Memory B cell (primary cell): ENCODE data around the gene BCAP31.

Source experiments
- ATAC-seq: fragments of 150-1000 bp; cut with Tn5 transposase; 2 replicates; pipeline ENCODE4 v1.10.0; 2021; ENCODE audit warnings: low read depth, mild to moderate bottlenecking, moderate library complexity
- DNase-seq, 2 donors: peaks; one replicate each; pipeline ENCODE4 v3.0.0; 2022; ENCODE audit warnings: low spot score in 2 of 2
- H3K27ac Mint-ChIP-seq: one replicate; pipeline ENCODE4 v1.8.0; 2022; ENCODE audit warnings: mild to moderate bottlenecking, moderate library complexity, mixed read lengths
- H3K27me3 Mint-ChIP-seq: one replicate; pipeline ENCODE4 v1.8.0; 2022; ENCODE audit warnings: mixed read lengths
- H3K36me3 Mint-ChIP-seq: one replicate; pipeline ENCODE4 v1.8.0; 2022; ENCODE audit warnings: mild to moderate bottlenecking, mixed read lengths
- H3K4me1 Mint-ChIP-seq: one replicate; pipeline ENCODE4 v1.8.0; 2022; ENCODE audit warnings: mixed read lengths
- H3K4me3 Mint-ChIP-seq: one replicate; pipeline ENCODE4 v1.8.0; 2022; ENCODE audit warnings: mild to moderate bottlenecking, moderate library complexity, mixed read lengths
- H3K9me3 Mint-ChIP-seq: one replicate; pipeline ENCODE4 v1.8.0; 2022; ENCODE audit warnings: mixed read lengths

BCAP31 gene

DNA sequence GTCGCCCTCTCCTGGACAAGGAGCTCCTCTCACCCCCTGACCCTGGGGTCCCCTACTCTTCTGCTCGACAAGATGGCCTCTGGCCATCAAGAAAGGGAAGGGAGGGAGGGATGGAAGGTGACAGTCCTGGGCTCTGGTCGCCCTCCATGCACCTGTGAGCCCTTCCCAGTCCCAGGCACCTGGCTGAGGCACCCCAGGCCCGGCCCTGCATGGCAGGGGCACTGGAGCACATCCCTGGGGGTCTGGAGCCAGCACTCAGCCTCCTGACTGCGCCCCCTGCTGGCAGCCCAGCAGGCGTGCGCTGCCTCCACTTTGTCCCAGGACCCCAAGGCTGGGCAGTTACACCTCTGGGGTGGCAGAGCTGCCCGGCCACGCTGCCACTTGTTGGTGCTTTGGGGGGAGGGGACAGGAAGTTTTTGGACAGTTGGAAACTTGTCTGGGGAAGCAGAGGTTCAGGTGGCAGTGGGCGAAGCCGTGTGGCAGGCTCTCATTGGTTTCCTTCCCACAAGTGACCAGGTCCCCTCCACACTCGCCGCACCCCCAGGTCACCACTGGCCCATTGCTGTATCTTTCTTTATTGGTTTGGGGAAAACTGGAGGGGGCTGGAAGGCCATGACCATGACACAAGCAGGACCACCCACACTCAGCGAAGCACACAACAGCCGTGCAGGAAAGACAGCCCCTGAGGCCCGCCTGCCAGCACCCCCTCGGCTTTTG, 54.9 kb downstream of the BCAP31 start:
- H3K36me3 Mint-ChIP-seq: peaks cover 1% of the 10 kb centered on the region
- peaks cover 18% of the 10 kb centered on the region for H3K27me3 Mint-ChIP-seq
- DNase-seq (no peak), ATAC-seq (peak; percentile 52)
- peaks cover 15% of the 10 kb centered on the region for H3K4me1 Mint-ChIP-seq
- H3K27ac Mint-ChIP-seq: no peak overlapping the region
- no peaks in the 10 kb centered on the region for H3K9me3 Mint-ChIP-seq
- no peak overlapping the region for H3K4me3 Mint-ChIP-seq

DNA sequence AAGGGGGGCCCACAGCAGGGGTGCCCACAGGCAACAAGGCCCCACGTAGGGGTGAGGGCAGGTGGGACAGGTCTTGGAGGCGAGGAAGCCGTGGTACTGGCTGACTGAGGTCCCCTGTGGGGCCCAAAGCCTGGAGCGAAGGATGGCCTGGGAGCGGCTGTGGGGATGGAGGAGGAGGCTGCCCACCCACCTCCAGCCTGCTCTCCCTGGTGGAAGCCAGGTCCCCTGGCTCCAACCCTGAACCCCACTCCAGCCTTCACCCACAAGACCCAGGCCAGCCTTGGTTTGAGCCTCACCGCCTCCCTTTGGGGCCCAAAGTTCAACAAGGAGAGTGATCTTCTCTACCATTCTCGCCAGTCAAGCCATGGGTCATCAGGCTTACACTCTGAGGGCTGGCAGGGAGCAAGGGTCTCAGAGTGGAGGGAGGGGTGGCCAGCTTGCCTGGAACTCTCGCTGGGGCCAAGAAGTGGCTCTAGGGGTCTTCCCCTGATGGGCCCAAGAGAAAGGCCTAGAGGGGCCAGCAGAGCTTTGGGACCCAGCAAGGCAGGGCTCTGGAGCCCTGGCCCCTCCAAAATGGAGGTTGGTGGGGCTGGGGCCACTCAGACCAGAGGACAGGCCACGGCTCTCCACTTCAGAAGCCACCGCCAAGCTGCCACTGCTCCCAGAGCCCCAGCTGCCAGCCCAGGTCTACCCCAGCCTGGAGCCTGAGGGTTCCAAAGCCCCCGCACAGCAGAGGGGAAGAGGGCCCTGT, 55.6 kb downstream of the BCAP31 start:
- H3K4me1 Mint-ChIP-seq: peaks cover 12% of the 10 kb centered on the region
- H3K4me3 Mint-ChIP-seq: no peak overlapping the region
- H3K36me3 Mint-ChIP-seq: peaks cover 1% of the 10 kb centered on the region
- H3K27ac Mint-ChIP-seq: no peak overlapping the region
- H3K9me3 Mint-ChIP-seq: no peaks in the 10 kb centered on the region
- ATAC-seq: no peak
- DNase-seq: no peak
- H3K27me3 Mint-ChIP-seq: peaks cover 14% of the 10 kb centered on the region

DNA sequence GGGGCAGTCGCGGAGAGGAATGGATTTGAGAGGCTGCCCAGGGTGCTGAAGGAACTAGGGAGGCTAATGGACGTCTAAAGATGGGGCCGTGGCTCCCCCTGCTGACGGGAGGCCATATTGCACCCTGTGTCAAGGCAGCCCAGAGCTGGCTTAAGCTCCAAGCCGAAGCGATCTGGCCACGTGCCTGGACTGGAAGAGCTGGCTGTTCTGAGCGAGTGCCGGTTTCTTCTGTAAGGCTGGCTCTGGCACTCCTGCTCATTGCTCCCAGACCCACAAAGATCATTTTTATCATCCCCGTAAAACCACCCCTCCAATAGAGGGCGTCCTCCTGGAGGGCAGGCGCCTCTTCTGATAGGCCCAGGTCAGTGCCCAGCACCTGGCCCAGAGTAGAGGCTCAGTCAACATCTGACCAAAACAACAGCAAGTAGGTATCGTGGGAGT, 56.2 kb downstream of the BCAP31 start:
- no peaks in the 10 kb centered on the region for H3K9me3 Mint-ChIP-seq
- DNase-seq: peak; percentile 67 to 72
- H3K4me1 Mint-ChIP-seq: peaks cover 12% of the 10 kb centered on the region
- peaks cover 12% of the 10 kb centered on the region for H3K27me3 Mint-ChIP-seq
- H3K27ac Mint-ChIP-seq: peak overlapping the region; percentile 28
- peak; percentile 87 for ATAC-seq
- H3K4me3 Mint-ChIP-seq: peak overlapping the region; percentile 81
- H3K36me3 Mint-ChIP-seq: no peaks in the 10 kb centered on the region

DNA sequence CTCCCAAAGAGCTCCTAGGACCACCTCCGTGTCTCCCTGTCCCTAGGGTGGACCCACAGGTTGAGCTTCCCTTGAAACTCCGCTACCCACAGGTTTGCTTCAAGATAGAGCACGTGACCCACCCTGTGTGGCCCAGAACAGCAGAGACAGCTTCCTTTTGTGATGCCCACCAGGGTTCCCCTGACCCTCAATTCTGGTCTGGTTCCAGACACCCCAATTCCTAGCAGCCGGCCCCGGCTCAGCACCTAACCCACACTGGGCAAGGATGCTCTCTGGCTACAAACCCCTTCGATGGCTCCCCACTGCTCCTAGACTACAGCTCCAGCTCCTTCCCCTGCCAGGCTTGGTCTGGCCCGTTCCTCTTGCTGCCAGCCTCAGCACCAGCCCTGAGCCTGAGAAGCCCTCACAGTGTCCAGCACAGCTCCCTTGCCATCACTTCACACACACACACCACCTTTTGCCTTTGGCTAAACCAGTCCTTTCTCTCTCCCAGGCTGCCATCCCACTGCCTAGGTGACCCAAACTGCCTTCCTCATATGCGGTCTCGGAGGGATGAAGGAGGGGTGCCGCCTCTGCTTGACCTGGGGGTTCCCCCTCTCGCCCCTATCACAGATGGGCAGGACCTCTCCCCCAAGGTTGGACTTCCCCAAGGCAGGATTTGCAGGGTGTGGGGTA, 56.8 kb downstream of the BCAP31 start:
- Mint-ChIP-seq H3K9me3 (no peaks in the 10 kb centered on the region), H3K36me3 (no peaks in the 10 kb centered on the region), H3K27me3 (peaks cover 10% of the 10 kb centered on the region), H3K4me1 (peaks cover 10% of the 10 kb centered on the region), H3K27ac (peak overlapping the region; percentile 28), H3K4me3 (peak overlapping the region; percentile 81)
- ATAC-seq: peak; percentile 8
- no peak for DNase-seq

DNA sequence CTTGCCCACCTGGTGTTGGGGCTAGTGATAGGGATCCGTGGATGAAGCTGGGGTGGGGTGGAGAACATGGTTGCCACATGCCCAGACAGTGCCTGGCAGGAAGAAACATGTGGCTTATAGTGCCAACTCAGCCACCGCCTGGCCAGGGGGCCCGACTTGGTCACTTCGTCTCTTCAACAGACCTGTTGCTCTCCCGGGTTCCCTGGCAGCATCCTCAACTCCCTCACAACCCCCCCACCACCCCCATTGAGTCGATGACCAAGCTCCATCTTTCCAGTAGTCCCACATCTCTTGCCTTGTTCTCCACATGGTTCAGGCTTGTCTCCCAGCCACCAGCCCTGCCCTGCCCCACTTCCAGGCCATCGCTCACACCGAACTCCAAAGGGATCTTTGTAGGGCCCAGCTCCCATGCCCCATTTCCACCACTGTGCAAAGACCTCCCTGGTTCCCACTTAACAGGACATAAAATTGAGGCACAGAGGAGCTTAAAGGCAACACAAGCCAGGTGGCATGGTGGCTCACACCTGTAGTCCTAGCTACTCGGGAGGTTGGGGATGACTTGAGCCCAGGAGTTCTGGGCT, 58.4 kb downstream of the BCAP31 start:
- Mint-ChIP-seq H3K36me3 (no peaks in the 10 kb centered on the region), H3K27me3 (peaks cover 10% of the 10 kb centered on the region), H3K4me3 (no peak overlapping the region), H3K4me1 (peaks cover 10% of the 10 kb centered on the region), H3K27ac (no peak overlapping the region), H3K9me3 (no peaks in the 10 kb centered on the region)
- ATAC-seq (no peak), DNase-seq (no peak)

DNA sequence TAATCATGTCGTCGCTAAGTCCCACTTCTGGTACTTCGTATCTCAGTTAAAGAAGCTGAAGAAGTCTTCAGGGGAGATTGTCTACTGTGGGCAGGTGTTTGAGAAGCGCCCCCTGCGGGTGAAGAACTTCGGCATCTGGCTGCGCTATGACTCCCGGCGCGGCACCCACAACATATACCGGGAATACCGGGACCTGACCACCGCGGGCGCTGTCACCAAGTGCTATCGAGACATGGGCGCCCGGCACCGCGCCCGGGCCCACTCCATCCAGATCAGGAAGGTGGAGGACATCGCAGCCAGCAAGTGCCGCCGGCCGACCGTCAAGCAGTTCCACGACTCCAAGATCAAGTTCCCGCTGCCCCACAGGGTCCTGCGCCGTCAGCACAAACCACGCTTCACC, 61.9 kb downstream of the BCAP31 start:
- H3K4me3 Mint-ChIP-seq: peak overlapping the region; percentile 34

DNA sequence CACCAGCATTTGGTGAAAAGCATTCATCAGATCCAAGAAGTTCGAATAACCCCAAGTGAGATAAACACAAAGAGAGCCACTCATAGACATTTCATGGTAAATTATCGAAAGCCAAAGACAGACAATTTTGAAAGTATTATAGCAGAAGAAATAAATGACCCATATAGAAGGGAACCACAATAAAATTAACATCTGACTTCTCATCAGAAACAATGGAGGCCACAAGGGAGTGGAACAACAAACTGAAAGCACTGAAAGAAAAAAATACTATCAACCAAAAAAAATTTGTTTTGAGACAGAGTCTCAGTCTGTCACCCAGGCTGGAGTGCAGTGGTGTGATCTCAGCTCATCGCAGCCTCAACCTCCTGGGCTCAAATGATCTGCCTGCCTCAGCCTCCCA, 64.9 kb downstream of the BCAP31 start:
- Mint-ChIP-seq H3K36me3 (peaks cover 1% of the 10 kb centered on the region), H3K27ac (no peak overlapping the region), H3K9me3 (no peaks in the 10 kb centered on the region), H3K27me3 (peaks cover 2% of the 10 kb centered on the region), H3K4me1 (no peaks in the 10 kb centered on the region), H3K4me3 (no peak overlapping the region)
- ATAC-seq: no peak
- no peak for DNase-seq

More for the DNA sequence above, 61.9 kb downstream of the BCAP31 start:
- Mint-ChIP-seq H3K27ac (no peak overlapping the region), H3K27me3 (peaks cover 7% of the 10 kb centered on the region), H3K9me3 (no peaks in the 10 kb centered on the region), H3K36me3 (no peaks in the 10 kb centered on the region), H3K4me1 (peaks cover 2% of the 10 kb centered on the region)
- DNase-seq (peak in 1 of 2 donors; percentile 49), ATAC-seq (no peak)

DNA sequence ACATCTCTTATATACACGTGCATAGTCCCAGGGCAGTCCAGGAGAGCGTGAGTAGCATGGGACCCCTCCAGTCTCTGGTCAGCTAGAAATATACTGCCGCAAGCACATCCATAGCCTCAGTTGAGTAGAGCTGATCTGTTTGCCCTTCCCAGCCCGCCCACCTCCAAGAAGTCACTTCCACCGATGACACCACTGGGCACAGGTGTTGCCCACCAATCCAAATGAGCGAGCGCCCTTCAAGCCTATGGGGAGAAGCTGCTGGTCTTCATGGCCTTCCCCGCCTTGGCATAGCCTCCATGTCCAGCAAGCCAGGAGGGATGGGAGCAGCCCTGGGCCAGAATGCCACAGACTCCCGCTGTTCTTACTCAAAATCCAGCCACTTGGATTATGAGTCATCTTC, 67.0 kb downstream of the BCAP31 start:
- no peak overlapping the region for H3K27ac Mint-ChIP-seq
- H3K4me3 Mint-ChIP-seq: no peak overlapping the region
- H3K36me3 Mint-ChIP-seq: peaks cover 1% of the 10 kb centered on the region
- DNase-seq (no peak), ATAC-seq (no peak)
- H3K4me1 Mint-ChIP-seq: no peaks in the 10 kb centered on the region
- H3K9me3 Mint-ChIP-seq: no peaks in the 10 kb centered on the region
- H3K27me3 Mint-ChIP-seq: no peaks in the 10 kb centered on the region

DNA sequence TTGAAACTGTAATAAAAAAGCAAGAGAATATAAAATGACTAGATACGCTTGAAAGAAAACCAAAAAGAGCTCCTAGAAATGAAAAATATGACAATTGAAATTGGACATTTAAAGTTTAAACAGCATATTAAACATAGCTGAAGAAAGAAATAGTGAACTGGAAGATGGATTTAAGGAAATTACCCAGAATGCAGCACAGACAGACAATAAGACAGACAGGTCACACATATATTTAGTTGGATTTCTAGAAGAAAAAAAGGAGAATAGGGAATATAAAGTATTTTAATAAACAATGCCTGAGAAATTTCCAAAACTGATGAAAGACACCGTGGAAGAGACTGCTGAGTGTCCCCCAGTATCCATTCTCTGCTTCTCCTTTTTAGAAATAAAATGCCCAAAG, 70.6 kb downstream of the BCAP31 start:
- Mint-ChIP-seq H3K36me3 (peaks cover 1% of the 10 kb centered on the region), H3K4me1 (no peaks in the 10 kb centered on the region), H3K27ac (no peak overlapping the region), H3K27me3 (peaks cover 2% of the 10 kb centered on the region), H3K9me3 (no peaks in the 10 kb centered on the region), H3K4me3 (no peak overlapping the region)
- ATAC-seq (no peak), DNase-seq (no peak)

DNA sequence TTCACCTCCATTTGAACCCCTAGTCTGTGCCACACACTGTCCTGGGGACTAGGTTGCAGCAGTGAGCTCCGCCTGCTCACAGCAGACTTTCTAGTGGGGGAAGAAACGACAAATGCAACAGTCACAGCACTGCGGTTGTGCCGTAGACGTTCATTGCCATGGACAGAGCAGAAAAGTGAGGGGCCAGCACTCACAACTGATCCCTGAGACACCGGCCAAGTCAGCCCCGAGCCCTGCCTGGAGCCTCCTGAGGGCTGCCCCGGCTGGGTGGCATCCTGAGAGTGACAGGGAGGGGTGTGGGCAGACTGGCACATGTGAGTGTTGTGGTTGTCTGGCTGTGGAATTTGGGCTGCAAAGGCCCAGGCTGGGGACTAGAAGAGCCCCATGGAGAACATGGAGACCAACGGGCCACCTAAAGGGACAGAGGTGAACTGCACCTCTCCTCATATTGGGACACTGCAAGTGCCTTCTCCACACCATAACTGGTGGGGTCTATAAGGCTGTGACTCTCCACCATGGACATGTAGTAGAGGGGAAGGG, 72.6 kb downstream of the BCAP31 start:
- Mint-ChIP-seq H3K27ac (no peak overlapping the region), H3K9me3 (no peaks in the 10 kb centered on the region)

DNA sequence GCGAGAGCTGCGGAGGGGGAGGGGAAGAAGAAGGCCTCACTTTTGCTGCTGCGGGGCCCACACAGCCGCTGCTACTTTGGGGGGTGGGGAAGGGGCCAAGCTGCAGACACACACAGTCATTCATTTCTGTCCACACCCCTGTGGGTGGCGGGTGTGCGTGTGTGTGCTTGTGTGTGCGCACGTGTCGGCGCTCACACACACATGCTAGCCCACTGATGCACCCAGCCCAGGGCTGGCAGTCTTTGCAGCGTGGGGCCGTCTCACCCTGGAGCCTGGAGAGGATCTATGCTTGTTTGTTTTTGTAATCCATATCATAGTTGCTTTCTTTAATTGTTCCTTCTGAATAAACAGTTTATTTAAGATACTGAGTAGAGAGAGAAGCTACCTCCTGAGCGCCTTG, 73.2 kb downstream of the BCAP31 start:
- Mint-ChIP-seq H3K36me3 (peaks cover 1% of the 10 kb centered on the region), H3K4me1 (no peaks in the 10 kb centered on the region), H3K27me3 (peaks cover 4% of the 10 kb centered on the region), H3K4me3 (no peak overlapping the region), H3K27ac (no peak overlapping the region), H3K9me3 (no peaks in the 10 kb centered on the region)
- ATAC-seq (no peak), DNase-seq (no peak)

More for the DNA sequence above, 72.6 kb downstream of the BCAP31 start:
- H3K4me1 Mint-ChIP-seq: no peaks in the 10 kb centered on the region
- peaks cover 1% of the 10 kb centered on the region for H3K36me3 Mint-ChIP-seq
- peaks cover 2% of the 10 kb centered on the region for H3K27me3 Mint-ChIP-seq
- H3K4me3 Mint-ChIP-seq: no peak overlapping the region
- no peak for ATAC-seq
- no peak for DNase-seq
